ENCODE measurements around the gene NRXN3. TPM values are rescaled to one million over a fixed set of nuclear protein-coding genes. Genes with fewer than 3 reads are reported as not detected.

The NRXN3 gene
- total and polyA plus RNA-seq, 4 donors = 1.4 to 8.3 (median 4.4) TPM

GRCh38 chr14:79166171-79166570, 996.0 kb downstream of the NRXN3 start:
- H3K9ac ChIP-seq (ENCODE audit: insufficient read depth in 1 of 2, low read length in 2 of 2) = no peak overlapping the region
- WGBS, 2 donors = 52 to 57% methylated on average over 2 of the region's 2 CpGs
- ATAC-seq (ENCODE audit: insufficient read depth, low FRiP score) (no peak), DNase-seq (no peak)
- H3K4me1 ChIP-seq (ENCODE audit: control insufficient read depth in 5 of 5, insufficient read depth in 5 of 5, low read length in 5 of 5) = no peaks in the 10 kb centered on the region
- TF ChIP-seq, protein P1, sequence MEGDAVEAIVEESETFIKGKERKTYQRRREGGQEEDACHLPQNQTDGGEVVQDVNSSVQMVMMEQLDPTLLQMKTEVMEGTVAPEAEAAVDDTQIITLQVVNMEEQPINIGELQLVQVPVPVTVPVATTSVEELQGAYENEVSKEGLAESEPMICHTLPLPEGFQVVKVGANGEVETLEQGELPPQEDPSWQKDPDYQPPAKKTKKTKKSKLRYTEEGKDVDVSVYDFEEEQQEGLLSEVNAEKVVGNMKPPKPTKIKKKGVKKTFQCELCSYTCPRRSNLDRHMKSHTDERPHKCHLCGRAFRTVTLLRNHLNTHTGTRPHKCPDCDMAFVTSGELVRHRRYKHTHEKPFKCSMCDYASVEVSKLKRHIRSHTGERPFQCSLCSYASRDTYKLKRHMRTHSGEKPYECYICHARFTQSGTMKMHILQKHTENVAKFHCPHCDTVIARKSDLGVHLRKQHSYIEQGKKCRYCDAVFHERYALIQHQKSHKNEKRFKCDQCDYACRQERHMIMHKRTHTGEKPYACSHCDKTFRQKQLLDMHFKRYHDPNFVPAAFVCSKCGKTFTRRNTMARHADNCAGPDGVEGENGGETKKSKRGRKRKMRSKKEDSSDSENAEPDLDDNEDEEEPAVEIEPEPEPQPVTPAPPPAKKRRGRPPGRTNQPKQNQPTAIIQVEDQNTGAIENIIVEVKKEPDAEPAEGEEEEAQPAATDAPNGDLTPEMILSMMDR (IDR thresholded peaks at IDR 0.05; ENCODE audit: control extremely low read depth, extremely low read depth) = no peak
- H3K27me3 ChIP-seq (ENCODE audit: control insufficient read depth in 3 of 3, insufficient read depth in 3 of 3, low read length in 2 of 3) = no peaks in the 10 kb centered on the region
- no peak overlapping the region for H3K27ac ChIP-seq (ENCODE audit: low read depth in 1 of 2, low read length in 1 of 2)
- H3K36me3 ChIP-seq (ENCODE audit: control insufficient read depth in 4 of 4, insufficient read depth in 4 of 4, low read length in 4 of 4) = no peaks in the 10 kb centered on the region
- no peak overlapping the region for H3K4me3 ChIP-seq
- no peaks in the 10 kb centered on the region for H3K9me3 ChIP-seq (ENCODE audit: control insufficient read depth in 4 of 4, insufficient read depth in 3 of 4, low read length in 3 of 4)

DNA sequence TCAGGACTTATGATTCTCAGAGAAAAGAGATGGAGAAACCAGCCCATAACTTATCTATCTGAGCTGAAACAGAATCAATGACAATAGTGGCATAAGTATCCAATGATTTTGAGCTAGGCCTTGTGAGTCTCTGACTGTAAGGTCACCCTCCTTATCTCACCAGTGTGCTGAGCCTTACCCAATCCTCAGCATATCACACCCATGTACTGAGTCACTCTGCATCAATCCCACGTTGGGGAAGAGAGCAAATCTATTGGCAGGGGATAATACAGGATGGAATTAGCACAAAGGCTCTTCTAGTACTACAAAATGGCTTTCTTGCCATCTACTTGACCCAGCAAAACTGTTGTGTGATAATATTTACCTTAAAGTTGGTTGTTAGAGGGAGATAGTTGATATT, 997.8 kb downstream of the NRXN3 start:
- Histone ChIP-seq H3K36me3 (ENCODE audit: control insufficient read depth in 4 of 4, insufficient read depth in 4 of 4, low read length in 4 of 4) (no peaks in the 10 kb centered on the region), H3K4me1 (ENCODE audit: control insufficient read depth in 5 of 5, insufficient read depth in 5 of 5, low read length in 5 of 5) (no peaks in the 10 kb centered on the region), H3K27ac (ENCODE audit: low read depth in 1 of 2, low read length in 1 of 2) (no peak overlapping the region), H3K9me3 (ENCODE audit: control insufficient read depth in 4 of 4, insufficient read depth in 3 of 4, low read length in 3 of 4) (no peaks in the 10 kb centered on the region), H3K4me3 (no peak overlapping the region), H3K9ac (ENCODE audit: insufficient read depth in 1 of 2, low read length in 2 of 2) (no peak overlapping the region), H3K27me3 (ENCODE audit: control insufficient read depth in 3 of 3, insufficient read depth in 3 of 3, low read length in 2 of 3) (no peaks in the 10 kb centered on the region)
- no peak for ATAC-seq (ENCODE audit: insufficient read depth, low FRiP score)
- 61 to 68% methylated on average over 1 of the region's 1 CpG for WGBS, 2 donors
- DNase-seq = no peak
- TF ChIP-seq, protein P1 (IDR thresholded peaks at IDR 0.05; ENCODE audit: control extremely low read depth, extremely low read depth) = no peak

DNA sequence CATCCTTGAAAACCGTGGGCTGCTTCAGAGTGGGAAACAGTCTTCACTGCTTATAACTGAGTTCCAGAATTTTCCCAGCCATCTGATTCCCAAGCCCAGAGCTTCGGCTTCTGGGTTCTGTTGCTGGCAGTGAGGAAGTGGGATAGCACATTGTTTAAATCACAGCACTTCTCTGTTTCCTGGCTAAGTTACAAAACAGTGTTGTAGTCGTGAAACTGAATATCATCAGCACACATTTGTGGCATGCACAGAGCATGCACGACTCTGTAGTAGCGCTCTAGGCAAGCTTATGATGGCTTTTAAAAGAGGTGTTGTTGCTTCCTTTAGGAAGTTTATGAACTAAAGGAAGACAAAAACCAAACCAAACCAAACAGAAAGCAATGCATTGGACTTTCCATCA, 1005.5 kb downstream of the NRXN3 start:
- no peak overlapping the region for H3K27ac ChIP-seq (ENCODE audit: low read depth in 1 of 2, low read length in 1 of 2)
- peaks cover 0 to 9% (median 5%) of the 10 kb centered on the region in 5 donors for H3K4me1 ChIP-seq (ENCODE audit: control insufficient read depth in 5 of 5, insufficient read depth in 5 of 5, low read length in 5 of 5)
- H3K9me3 ChIP-seq (ENCODE audit: control insufficient read depth in 4 of 4, insufficient read depth in 3 of 4, low read length in 3 of 4) = peaks cover 0 to 2% (median 0%) of the 10 kb centered on the region in 4 donors
- 27 to 31% methylated on average over 5 of the region's 5 CpGs for WGBS, 2 donors
- no peak overlapping the region for H3K4me3 ChIP-seq
- ATAC-seq (ENCODE audit: insufficient read depth, low FRiP score) (no peak), DNase-seq (peak; percentile 80 to 98 (median 87))
- no peak overlapping the region for H3K9ac ChIP-seq (ENCODE audit: insufficient read depth in 1 of 2, low read length in 2 of 2)
- no peaks in the 10 kb centered on the region for H3K36me3 ChIP-seq (ENCODE audit: control insufficient read depth in 4 of 4, insufficient read depth in 4 of 4, low read length in 4 of 4)
- TF ChIP-seq, protein P1 (IDR thresholded peaks at IDR 0.05; ENCODE audit: control extremely low read depth, extremely low read depth) = no peak
- H3K27me3 ChIP-seq (ENCODE audit: control insufficient read depth in 3 of 3, insufficient read depth in 3 of 3, low read length in 2 of 3) = no peaks in the 10 kb centered on the region

DNA sequence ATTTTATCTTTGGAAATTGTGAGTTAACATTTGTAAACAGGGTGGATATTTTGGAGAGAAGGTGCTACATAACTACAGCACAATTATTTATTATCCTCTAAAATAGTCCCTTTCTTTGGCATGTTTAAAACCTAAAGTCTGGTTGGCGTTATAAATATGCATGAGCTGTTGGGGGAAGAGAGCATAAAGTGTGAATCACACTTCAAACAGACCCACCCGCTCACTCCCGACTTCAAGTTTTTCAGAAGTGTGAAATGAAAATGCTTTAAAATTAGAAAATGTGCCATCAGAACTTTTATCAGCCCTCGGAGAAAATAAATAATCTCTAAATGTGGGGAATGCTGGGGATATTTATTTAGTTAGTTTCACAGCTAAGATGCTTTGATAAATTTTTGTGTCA, 1006.9 kb downstream of the NRXN3 start:
- 76 to 78% methylated on average over 4 of the region's 4 CpGs for WGBS, 2 donors
- no peak for DNase-seq
- no peak for ATAC-seq (ENCODE audit: insufficient read depth, low FRiP score)

More for the DNA sequence above, 1006.9 kb downstream of the NRXN3 start:
- no peaks in the 10 kb centered on the region for H3K27me3 ChIP-seq (ENCODE audit: control insufficient read depth in 3 of 3, insufficient read depth in 3 of 3, low read length in 2 of 3)
- H3K36me3 ChIP-seq (ENCODE audit: control insufficient read depth in 4 of 4, insufficient read depth in 4 of 4, low read length in 4 of 4) = no peaks in the 10 kb centered on the region
- no peak overlapping the region for H3K4me3 ChIP-seq
- H3K27ac ChIP-seq (ENCODE audit: low read depth in 1 of 2, low read length in 1 of 2) = no peak overlapping the region
- no peak overlapping the region for H3K9ac ChIP-seq (ENCODE audit: insufficient read depth in 1 of 2, low read length in 2 of 2)
- TF ChIP-seq, protein P1 (IDR thresholded peaks at IDR 0.05; ENCODE audit: control extremely low read depth, extremely low read depth) = no peak
- H3K4me1 ChIP-seq (ENCODE audit: control insufficient read depth in 5 of 5, insufficient read depth in 5 of 5, low read length in 5 of 5) = peaks cover 0 to 9% (median 5%) of the 10 kb centered on the region in 5 donors
- H3K9me3 ChIP-seq (ENCODE audit: control insufficient read depth in 4 of 4, insufficient read depth in 3 of 4, low read length in 3 of 4) = peaks cover 0 to 2% (median 0%) of the 10 kb centered on the region in 4 donors

Data from lung (tissue), 12 donors.